Spleen (tissue), 3 donors: ENCODE results near the gene C5orf63.

Experiments used
- POLR2A ChIP-seq, 3 donors: fragments of 450-650 bp; IDR thresholded peaks; one replicate each; pipeline ENCODE4 v1.5.1; 2017; ENCODE audit warnings: antibody characterized with exemption in 3 of 3, mild to moderate bottlenecking in 1 of 3
- POLR2AphosphoS5 ChIP-seq, 3 donors: sonication (generic); formaldehyde crosslinking; IDR thresholded peaks; one replicate each; pipeline ENCODE4 v1.5.1; 2017; ENCODE audit warnings: antibody characterized with exemption in 3 of 3

GRCh38 chr5:127098241-127098640 lies 24.9 kb upstream of the C5orf63 start:
- TF ChIP-seq POLR2A (IDR thresholded peaks at IDR 0.05) (no peak), POLR2AphosphoS5 (IDR thresholded peaks at IDR 0.05) (no peak)
